Upper lobe of right lung (tissue), 1 donor: Measurements from ENCODE around the gene C6orf132. TPM values are rescaled to one million over a fixed set of nuclear protein-coding genes. Genes with fewer than 3 reads are reported as not detected.

Experiments
- ATAC-seq: fragments of 200-7000 bp; cut with Tn5 transposase; one replicate; pipeline ENCODE4 v1.9.1; 2020; ENCODE audit warnings: mild to moderate bottlenecking, moderate library complexity
- DNase-seq: peaks from one replicate; pipeline ENCODE4 v3.0.0-alpha.2; 2020
- H3K27ac ChIP-seq: fragments of 200-600 bp; one replicate; pipeline ENCODE4 v1.8.0; 2022
- H3K27me3 ChIP-seq: fragments of 200-600 bp; one replicate; pipeline ENCODE4 v1.8.0; 2022; ENCODE audit warnings: mild to moderate bottlenecking
- H3K36me3 ChIP-seq: fragments of 200-600 bp; one replicate; pipeline ENCODE4 v1.8.0; 2022
- H3K4me1 ChIP-seq: fragments of 200-600 bp; one replicate; pipeline ENCODE4 v1.8.0; 2022
- H3K4me3 ChIP-seq: fragments of 200-600 bp; one replicate; pipeline ENCODE4 v1.8.0; 2022; ENCODE audit warnings: mild to moderate bottlenecking
- H3K9me3 ChIP-seq: fragments of 200-600 bp; one replicate; pipeline ENCODE4 v1.8.0; 2022
- intact Hi-C: fragments of 100-400 bp; cut with DNase I; formaldehyde crosslinking; loops from one replicate; pipeline ENCODE4 v1.11.0; 2022
- total RNA-seq: library from RNA; stranded (reverse); fragmentation: NEBNext Ultra II Directional; extraction: Animal tissue kit (Norgen Biotek cat#: 25700); gene quantifications from one replicate; pipeline ENCODE4 v1.2.1, GENCODE V29; 2021
- TF ChIP-seq, protein P1 (sequence below): fragments of 200-600 bp; IDR thresholded peaks from one replicate; pipeline ENCODE4 v1.8.0; 2022; ENCODE audit warnings: antibody characterized with exemption
- donor health status: DM: no; HTN: yes; CAD: no; lungs with severe emphysema.

Gene C6orf132
- total RNA-seq, 1 donor from 2014 or later, result 11.5 TPM

DNA sequence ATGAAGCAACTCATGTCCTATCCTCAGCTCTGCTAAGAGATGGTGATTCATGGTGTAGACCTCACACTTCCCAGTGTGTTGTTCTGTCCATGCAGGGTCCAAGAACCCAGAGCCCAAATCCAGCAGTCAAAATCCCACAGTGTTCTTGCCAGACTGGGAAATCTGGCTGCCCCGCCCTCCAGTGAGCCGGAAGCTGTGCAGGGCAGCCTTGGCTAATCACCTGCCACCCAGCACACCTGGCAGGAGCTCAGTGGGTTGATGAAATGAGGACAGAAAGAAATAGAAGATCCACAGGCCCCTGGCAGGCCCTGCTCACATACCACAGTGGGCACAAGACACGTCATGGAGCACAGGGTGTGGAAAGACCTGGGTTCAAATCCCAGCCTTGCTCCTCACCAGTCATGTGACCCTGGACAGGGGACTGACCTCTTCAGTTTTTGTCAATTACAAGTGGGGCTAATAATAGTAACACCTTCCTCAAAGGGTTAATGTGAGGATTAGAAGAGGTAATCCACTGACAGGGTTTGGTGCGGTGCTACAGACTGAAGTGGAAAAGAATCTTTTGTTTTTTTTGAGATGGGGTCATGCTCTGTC lies 17.1 kb upstream of the C6orf132 start:
- H3K4me1 ChIP-seq, result no peaks in the 10 kb centered on the region
- no peaks in the 10 kb centered on the region for H3K36me3 ChIP-seq
- no peak for DNase-seq
- intact Hi-C loops, result no loop called here
- TF ChIP-seq, protein P1, sequence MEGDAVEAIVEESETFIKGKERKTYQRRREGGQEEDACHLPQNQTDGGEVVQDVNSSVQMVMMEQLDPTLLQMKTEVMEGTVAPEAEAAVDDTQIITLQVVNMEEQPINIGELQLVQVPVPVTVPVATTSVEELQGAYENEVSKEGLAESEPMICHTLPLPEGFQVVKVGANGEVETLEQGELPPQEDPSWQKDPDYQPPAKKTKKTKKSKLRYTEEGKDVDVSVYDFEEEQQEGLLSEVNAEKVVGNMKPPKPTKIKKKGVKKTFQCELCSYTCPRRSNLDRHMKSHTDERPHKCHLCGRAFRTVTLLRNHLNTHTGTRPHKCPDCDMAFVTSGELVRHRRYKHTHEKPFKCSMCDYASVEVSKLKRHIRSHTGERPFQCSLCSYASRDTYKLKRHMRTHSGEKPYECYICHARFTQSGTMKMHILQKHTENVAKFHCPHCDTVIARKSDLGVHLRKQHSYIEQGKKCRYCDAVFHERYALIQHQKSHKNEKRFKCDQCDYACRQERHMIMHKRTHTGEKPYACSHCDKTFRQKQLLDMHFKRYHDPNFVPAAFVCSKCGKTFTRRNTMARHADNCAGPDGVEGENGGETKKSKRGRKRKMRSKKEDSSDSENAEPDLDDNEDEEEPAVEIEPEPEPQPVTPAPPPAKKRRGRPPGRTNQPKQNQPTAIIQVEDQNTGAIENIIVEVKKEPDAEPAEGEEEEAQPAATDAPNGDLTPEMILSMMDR, result no peak
- H3K9me3 ChIP-seq, result no peaks in the 10 kb centered on the region
- H3K4me3 ChIP-seq, result no peak overlapping the region
- H3K27ac ChIP-seq, result no peak overlapping the region
- ATAC-seq, result no peak
- H3K27me3 ChIP-seq, result no peaks in the 10 kb centered on the region

- no peak overlapping the region for H3K27ac ChIP-seq
These were observed 16.2 kb upstream of the C6orf132 start for GRCh38 chr6:42158631-42159030.

DNA sequence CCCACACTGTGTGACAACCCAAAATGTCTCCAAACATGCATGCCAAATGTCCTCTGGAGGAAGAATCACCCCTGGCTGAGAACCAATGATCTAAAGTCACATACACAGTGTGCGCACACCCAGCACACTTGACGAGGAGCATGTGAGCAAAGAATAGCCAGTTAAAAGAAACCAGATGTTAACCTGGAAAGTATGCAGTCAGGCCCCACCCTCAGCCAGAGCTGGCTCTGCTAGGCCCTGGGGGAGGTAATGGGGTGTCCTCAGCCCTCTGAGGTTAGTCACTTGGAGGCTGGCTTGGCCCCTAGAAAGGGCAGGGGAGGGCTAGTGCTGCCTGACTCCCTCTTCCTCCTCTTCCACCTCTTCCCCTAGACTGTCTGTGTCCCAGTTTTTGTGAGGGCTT lies 15.6 kb upstream of the C6orf132 start:
- Histone ChIP-seq H3K4me1 (no peaks in the 10 kb centered on the region), H3K36me3 (no peaks in the 10 kb centered on the region), H3K27me3 (no peaks in the 10 kb centered on the region), H3K9me3 (no peaks in the 10 kb centered on the region), H3K4me3 (no peak overlapping the region), H3K27ac (no peak overlapping the region)
- no peak for DNase-seq
- intact Hi-C loops, result no loop called here
- TF ChIP-seq, protein P1, result no peak
- peak; percentile 35 for ATAC-seq

More at GRCh38 chr6:42158631-42159030, 16.2 kb upstream of the C6orf132 start:
- H3K9me3 ChIP-seq, result no peaks in the 10 kb centered on the region
- ATAC-seq, result no peak
- intact Hi-C loops, result no loop called here
- H3K4me3 ChIP-seq, result no peak overlapping the region
- no peaks in the 10 kb centered on the region for H3K36me3 ChIP-seq
- TF ChIP-seq, protein P1, result no peak
- DNase-seq, result no peak
- H3K27me3 ChIP-seq, result no peaks in the 10 kb centered on the region
- H3K4me1 ChIP-seq, result no peaks in the 10 kb centered on the region

- TF ChIP-seq, protein P1, result no peak
- H3K36me3 ChIP-seq, result no peaks in the 10 kb centered on the region
These were observed 14.2 kb upstream of the C6orf132 start for GRCh38 chr6:42156638-42157037.

DNA sequence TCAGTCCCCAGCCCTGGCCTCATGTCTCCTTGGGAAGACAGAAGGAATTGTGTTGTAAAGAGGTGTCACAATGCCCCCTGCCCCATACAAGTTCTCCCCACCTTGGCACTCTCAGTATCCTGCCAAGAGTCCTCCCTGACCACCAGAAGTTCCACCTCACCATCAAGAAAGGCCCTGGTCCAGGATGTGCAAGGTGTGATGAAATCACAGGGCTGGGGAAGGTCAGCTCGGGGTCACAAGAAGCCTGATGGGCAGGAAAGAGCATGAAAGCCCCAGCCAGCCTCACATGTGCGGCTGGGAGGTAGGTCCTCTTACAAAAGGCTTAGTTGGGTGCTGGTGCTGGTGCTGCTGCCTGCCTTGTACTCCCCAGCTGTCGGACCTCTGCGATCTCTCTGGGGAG lies 12.9 kb upstream of the C6orf132 start:
- Histone ChIP-seq H3K4me3 (no peak overlapping the region), H3K4me1 (no peaks in the 10 kb centered on the region), H3K9me3 (no peaks in the 10 kb centered on the region), H3K27ac (no peak overlapping the region), H3K27me3 (no peaks in the 10 kb centered on the region), H3K36me3 (no peaks in the 10 kb centered on the region)
- intact Hi-C loops, result no loop called here
- TF ChIP-seq, protein P1, result no peak
- DNase-seq (no peak), ATAC-seq (no peak)

More at GRCh38 chr6:42156638-42157037, 14.2 kb upstream of the C6orf132 start:
- intact Hi-C loops, result no loop called here
- Histone ChIP-seq H3K27me3 (no peaks in the 10 kb centered on the region), H3K27ac (no peak overlapping the region), H3K9me3 (no peaks in the 10 kb centered on the region), H3K4me1 (no peaks in the 10 kb centered on the region), H3K4me3 (no peak overlapping the region)
- ATAC-seq (no peak), DNase-seq (no peak)
